Stimulated activated CD8-positive, alpha-beta memory T cell treated with anti-CD3 and anti-CD28 coated beads, Interleukin-15, amount 100 ng/mL, for 1 hour (primary cell): ENCODE measurements around the gene PBLD.

ENCODE experiments used
- DNase-seq: peaks from one replicate; pipeline ENCODE4 v3.0.0-alpha.2; 2020; ENCODE audit warnings: low read depth

PBLD gene

DNA sequence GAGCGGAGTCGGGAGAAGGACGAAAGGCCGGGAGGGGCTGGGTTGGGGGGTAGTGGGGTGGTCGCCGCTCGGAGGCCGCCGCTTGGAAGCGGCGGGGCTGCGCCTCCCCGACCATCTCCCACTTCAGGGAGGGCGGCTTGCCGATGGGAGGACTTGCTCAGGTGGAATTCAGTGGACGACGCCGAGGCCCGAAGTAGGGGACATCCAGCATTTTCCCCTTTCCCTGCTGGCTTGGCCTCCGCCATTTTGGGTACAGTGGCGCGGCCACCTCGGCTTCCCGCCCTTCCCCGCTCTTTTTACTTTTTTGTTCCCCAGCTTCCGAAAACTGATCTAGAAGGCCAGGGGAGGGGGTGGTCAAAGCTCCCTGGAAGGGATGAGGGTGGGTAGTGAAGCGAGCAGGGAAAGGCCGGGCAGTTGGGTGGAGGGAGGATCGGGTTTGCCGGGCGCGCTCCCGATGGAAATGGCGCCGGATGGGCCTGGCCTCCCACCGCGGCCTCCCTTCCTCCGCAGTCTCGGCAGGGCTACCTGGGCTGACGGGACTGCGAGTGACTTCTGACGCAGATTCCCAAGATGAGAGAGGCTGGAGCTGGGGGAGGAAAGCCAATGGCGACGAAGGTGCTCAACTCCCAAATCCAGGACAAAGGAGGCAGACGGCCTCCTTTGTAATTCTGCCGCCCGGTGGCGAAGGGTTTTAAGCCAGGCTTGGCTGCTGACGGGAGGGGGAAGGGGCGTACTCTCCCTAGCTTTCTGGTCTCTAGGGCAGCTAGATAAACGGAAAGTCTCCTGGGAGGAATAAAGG lies at the start of gene PBLD:
Gene PBLD, minus strand, starts transcription at position 670 of the 799 bp plus-strand sequence. CDS start 26,084 bp downstream, outside the sequence.
- peak; percentile 20 for DNase-seq

DNA sequence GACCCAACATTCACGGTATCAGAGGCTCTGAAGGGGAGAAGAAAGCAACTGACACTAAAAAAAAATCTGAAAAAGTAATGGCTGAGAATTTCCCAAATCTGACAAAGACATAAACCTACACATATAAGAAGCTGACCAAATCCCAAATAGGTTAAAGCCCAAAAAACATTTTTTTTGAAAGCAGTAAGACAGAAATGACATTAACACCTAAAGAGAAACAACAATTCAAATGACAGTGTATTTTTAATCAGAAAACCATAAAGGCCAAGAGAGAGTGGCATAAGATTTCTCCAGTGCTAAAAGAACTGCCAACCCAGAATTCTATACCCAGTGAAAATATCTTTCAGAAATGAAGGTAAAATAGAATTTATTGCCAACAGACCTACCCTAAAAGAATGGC lies 38.9 kb upstream of the PBLD start:
- DNase-seq = no peak

DNA sequence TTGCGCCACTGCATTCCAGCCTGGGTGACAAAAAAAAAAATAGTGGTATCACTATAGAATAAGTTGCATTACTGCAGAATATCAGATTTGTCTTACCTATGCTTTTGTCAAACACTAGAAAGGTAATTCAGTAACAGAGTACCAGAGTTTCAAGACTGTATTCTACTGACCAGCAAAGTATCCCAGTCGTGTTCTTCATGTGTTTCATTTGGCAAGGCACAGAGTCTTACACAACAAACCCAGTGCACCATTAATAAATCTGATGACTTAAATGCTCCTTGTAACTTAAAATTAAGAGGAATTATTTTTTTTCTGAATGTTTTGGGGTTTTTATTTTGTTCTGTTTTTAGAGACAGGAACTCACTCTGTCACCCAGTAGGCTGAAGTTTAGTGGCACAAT lies 34.4 kb upstream of the PBLD start:
- no peak for DNase-seq

DNA sequence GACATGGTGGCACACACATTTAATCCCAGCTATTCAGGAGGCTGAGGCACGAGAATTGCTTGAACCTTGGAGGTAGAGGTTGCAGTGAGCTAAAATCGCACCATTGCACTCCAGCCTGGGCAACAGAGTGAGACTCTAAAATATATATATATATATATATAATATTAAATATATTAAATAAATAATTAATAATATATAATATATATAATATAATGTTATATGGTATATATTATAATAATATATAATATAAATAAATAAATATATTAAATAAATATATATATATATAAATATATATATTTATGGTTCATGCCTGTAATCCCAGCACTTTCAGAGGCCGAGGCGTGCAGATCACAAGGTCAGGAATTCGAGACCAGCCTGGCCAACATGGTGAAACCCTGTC lies 33.9 kb upstream of the PBLD start:
- DNase-seq = no peak

DNA sequence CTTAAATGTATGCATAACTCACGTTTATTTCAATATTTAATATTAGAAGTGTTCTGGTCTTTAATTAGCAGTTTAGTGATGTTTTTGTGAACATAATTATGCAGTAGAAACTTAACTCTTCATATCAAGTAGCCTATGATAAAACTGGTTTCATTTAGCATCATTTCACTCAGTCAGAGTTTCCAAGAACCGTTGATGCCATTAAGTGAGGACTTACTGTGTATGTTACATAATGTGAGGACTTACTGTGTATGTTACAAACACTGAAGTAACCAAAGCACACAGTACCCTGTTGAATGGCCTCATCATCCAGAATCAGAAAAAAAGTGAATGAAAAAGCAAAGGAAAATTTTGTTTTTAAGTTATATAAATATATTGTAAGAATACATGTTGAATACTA lies 32.9 kb upstream of the PBLD start:
- no peak for DNase-seq

DNA sequence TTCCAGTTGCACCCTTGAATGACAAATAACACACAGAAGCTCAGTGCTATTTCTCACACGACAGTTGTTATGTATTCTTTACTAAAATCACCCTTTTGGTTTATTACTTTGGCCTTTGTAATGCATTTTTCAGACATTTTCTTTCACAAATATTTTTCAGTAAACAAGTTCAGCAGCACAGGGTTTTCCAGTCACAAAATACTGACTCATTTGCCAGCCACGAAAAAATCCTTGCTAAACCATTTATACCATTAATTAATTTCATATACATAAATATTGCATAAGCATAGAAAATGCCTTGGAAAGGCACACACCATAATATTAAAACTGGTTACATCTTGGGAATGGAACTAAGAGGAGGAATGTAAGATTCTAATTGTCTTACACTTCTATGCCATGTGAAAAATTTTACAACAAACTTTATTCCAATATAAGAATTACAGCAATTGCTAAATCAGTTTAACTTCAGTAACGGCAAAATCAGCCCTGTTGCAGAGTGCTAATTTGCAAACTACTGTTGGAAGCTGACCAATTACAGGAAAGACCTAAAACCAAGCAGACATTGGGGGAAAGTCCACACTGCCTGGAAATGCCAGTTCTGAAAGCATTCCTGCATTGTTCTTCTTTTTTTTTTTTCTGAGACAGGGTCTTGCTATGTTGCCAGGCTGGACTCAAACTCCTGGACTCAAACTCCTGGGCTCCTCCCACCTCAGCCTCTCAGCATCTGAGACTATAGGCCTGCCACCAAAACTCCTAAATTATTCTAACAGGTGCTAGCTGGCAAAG lies 31.6 kb upstream of the PBLD start:
- DNase-seq = no peak

DNA sequence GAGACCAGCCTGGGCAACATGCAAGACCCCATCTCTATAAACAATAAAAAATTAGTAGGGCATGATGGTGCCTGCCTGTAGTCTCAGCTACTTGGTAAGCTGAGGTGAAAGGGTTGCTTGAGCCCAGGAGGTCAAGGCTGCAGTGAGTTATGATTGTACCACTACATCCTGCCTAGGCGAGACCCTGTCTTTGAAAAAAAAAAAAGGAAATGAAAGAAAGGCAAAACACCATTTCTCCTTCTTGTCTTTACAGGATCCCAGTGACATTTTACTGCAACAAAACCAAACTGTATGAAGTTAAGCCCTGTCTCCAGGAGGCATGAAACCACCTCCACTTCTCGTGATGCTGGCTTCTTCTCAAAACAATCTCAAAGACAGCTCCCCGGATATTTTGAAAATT lies 29.9 kb upstream of the PBLD start:
- no peak for DNase-seq

DNA sequence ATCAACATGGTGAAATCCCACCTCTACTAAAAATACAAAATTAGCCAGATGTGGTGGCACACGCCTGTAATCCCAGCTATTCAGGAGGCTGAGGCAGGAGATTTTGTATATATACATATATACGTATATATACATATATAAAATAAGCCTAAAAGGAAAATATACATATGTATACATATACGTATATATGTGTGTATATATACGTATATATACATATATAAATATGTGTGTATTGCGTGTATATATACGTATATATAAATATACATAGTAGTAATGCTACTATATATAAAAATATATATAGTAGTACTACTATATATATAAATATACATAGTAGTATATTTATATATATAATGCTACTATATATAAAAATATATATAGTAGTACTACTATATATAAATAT lies 26.5 kb upstream of the PBLD start:
- DNase-seq = no peak

DNA sequence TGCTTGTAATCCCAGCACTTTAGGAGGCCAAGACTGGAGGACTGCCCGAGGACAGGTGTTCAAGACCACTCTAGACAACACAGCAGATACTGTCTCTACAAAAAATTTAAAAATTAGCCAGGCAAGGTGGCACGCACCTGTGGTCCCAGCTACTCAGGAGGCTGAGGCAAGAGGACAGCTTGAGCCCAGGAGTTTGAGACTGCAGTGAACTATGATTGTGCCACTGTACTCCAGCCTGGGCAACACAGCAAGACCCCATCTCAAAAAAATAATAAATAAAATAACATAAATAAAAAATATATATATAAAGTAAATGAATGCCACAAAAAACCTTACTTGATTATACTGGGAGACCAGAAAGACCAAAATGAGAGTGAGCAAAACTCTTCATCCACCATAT lies 20.8 kb upstream of the PBLD start:
- no peak for DNase-seq

DNA sequence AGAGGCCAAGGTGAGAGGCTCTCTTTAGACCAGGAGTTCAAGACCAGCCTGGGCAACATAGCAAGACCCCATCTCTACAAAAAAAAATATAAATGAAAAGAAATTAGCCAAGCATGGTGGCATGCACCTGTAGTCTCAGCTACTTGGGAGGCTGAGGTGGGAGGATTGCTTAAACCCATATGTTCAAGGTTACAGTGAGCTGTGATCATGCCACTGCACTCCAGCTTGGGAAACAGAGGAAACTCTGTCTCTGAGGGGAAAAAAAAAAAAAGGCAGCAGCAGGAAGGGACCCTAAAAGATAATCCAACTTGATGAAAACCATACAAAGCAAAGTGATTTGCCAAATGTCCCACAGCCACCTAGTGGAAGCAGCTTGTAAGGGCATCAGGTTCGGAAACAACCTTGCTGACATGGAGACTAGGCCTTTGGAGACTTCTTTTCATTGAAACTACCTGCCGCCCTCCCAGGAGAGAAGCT lies 15.6 kb upstream of the PBLD start:
- DNase-seq = peak; percentile 13

DNA sequence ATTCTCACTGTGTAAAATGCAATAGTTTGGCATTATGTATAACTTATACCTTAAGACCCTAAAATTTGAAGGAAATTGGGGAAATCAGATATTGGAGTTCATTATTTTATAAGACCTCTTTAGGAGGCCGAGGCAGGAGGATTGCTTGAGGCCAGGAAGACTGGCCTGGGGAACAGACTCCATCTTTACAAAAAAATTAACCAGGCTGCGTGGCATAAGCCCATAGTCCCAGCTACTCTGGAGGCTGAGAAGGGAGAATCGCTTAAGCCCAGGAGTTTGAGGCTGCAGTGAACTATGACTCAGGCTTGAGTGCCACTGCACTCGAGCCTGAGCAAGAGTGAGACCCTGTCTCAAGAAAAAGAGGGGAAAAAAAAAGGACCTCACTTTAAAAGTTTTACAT lies 14.0 kb upstream of the PBLD start:
- no peak for DNase-seq

DNA sequence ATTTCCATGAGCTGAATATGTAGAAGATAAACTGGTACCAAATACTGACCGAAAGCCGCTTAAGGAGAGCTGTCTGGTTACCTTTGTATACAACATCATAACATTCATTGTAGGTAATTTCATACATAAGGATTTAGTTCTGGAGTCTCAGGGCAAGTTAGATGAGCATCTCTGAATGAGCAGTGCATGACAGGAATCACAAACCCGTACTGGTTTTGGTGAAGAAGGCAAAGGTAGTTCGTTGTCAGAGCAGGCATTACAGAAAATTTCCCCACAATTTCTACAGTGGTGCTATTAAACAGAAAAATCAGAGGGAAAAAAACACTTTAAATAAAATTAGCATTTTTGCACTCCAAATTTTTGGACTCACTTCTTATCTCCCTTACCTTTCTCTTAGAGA lies 12.9 kb upstream of the PBLD start:
- no peak for DNase-seq

DNA sequence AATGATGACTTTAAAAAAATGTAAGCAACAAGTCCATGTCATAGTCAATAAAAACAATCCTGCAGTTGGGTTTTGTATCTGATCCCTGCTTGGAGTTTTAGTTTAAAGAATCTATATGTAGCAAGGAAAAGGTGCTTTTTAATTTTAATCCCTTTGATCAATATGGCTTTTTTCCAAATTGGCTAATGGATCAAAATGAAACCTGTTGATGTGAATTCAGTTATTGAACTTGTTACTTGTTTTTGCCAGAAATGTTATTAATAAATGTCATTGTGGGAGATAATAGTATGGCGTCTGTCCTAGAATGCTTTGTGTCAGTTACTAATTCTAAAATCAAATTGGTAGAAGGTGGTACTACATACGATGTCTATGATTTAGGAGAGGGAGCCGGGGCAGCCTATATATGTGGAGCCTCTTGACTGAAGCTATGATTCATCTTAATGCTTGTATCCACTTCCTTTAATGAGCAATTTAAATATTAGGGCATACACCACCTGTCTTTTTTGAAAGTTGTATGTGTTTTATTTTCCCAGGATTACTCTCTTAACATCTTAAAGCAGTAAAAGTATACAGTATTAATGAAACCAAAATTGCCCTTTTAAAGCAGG lies 10.3 kb upstream of the PBLD start:
- DNase-seq = no peak

DNA sequence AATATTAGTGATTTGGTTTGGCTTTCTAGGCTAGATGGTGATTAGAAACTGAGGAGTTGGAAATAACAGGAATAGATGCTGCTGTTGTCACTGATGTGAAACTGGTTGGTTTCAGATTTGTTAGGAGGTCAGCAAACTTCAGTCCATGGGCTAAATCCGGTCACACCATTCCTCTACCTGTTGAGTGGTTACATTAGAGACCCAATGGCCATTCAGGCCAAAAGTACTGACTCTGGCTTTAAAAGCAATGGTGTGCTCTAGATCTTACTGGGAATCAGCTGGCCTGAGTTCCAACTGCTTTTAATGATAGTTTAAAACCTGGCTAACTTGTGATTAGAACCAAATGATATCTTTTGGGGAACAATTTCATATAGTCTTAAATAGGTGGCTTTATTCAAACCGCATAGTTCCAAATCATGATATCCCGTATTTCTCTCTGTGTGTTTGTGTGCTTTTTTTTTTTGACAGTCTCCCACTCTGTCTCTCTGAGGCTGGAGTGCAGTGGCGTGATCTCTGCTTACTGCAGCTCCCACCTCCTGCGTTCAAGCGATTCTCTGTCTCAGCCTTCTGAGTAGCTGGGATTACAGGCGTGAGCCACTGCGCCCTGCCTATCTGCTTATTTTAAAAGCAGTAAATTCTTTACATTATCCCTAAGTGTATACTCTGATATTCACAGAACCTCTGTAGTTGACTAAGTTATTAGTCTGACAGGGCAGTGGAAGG lies 7.8 kb upstream of the PBLD start:
- no peak for DNase-seq

DNA sequence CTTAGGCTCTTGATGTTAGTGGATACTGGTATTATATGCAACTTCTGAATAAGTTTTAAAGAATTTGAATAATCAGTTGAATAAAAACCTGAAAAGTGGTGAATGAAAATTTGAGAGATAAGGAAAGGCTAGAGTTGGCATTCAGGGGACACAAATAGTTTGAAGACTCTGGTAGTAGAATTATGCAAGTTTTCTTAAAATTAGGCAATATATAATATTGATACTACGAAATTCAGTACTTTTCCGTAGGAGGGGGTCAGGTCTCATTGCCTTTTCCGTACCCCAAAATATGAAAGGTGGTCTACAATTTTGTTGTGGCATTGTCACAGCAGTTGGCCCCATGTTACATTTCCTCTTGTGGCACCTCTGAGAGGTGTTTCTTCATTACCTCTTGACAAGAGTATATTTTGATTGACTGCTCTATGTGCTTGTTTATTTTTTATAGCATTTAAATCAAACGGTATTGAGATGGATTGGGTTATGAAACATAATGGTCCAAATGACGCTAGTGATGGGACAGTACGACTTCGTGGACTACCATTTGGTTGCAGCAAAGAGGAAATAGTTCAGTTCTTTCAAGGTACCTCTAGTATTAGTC lies 4.1 kb upstream of the PBLD start:
- DNase-seq = no peak

DNA sequence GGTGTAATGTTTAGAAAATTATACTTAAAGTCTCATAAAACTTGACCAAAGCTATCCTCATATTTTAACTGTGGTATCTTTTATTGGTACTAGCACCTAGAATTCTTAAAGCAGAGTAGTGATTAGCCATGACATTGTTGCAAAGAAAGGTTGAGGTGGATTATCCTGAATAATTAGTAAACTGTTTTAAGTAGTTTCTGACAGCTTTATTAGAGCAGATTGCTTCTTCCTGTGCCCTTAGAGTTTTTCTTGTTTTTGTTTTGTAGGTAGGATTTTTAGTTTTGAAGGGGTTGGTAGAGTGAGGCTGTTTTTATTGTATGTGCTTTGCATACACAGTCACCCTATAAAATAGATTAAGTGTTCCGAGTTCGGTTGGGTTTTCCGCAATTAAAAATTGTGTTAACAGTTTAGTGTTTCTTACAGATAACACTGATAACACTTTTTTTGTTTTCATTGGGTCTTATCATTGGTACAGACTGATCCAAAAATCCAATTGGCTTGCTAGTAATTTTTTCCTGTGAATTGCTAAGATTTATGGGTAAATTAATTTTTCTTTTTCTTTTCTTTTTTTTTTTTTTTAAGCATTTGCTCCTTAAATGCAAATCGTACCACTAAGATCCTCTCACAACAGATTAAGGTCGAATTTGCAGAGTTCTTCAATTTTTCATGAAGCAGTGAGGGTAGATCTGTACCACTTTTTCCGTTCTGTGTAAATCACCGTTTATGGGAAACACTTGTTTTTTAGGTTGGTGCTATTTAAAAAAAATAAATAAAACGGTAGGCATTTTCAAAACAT lies 2.1 kb upstream of the PBLD start:
- DNase-seq = no peak

DNA sequence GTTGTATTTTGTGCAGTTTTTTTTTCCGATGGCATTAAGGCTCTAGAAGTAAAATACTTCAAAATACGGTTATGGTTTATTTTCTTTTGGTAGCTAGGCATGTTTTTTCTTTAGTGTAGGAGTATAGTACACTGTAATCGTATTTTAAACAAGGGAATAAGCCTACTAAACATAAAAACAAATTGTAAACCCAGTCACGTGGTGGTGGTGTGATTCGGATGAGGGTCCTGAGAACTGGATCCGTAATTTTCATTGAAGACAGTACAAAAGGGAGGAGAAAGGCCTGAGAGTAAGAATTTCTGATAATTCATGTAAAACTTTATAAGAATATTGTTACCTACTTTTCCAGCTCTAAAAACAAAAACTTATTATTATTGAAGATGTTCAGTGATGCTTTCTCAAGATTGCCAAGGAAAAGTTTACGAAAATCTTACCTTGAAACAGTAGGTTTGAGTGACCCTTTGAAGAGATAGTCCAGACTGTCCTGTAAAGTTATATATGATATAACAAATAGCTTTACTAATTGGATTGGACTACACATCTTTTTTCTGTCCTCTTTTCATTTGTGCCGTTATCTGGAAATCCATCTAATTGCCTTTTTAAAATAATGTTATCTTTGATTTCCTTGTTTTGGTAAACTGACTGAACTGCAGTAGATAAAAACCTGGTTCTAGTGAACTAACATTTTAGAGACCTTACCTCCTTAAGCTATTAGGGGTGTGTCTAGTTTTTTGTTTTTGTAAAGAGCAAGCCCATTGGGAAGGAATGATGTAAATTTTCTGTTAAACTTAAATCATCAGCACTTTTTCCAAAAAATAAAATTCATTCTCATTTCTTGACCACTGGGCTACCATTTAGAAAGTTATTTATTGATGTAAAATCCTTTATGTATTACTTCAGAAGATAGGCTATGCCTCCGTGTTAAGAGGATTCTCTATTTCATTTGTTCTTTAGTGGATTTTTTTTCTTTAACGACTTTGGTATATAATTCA lies 1.0 kb upstream of the PBLD start:
- DNase-seq = no peak

DNA sequence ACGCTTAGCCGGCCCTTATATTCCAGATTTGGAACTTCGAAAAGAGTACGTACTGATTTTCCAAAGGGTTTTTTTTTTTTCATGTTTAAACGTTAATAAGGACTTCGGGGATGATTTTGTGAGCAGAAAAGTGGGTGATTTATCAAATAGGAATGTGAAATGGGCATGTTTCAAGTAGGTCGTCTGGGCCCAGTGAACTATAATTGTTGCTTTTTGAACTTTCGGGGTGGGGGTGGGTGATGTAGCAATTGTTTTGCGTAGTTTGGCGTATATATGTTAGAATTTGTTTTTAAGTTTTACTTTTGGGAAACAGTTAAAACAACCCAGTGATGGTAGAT lies 299 bp upstream of the PBLD start:
- DNase-seq = no peak

DNA sequence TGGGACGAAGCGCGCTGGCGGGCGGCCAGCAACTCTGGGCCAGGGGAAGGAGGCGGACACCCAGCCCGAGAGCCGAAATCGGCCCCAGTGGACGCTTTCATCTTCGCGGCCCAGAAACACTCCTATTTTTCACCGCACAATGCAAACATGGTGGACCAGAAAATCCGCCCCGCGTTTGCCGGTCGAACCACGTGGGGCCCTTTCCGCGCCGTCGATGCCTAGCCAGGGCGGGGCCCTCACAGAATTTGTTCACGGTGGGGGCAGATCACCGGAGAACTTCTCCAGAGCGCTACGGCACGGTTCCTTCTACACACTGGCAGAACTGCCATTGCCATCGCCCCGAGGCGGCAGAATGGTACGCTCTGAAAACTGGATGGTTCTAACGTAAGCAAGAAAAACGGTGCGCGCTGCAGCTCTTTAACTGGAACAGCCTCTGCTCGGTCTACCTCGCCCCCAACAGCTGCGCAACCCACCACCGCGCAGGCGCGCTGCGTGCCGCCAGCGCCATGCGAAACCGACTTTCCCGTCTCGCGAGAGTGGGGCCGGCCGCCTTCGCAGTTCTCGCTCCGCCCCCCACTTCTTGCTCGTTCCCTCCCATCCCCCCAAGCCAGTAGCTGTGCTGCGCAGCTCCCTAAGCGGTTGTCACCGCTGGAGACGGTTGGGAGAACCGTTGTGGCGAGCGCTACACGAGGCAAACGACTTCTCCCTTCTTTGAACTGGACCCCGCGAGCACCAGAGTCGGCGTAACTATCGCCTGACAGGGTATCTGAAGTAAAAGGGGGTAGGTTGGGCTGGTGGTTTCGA lies 1.1 kb downstream of the PBLD start, which contains the start of gene HNRNPH3:
Gene HNRNPH3, plus strand, starts transcription at position 610 of the 804 bp plus-strand sequence. CDS start 5,158 bp downstream, outside the sequence.
- peak; percentile 94 for DNase-seq
